Measurements from ENCODE around the gene SLC27A6.

The SLC27A6 gene

GRCh38 chr5:129065721-129066120 lies 100.4 kb downstream of the SLC27A6 start:
- DNase-seq: no peak

DNA sequence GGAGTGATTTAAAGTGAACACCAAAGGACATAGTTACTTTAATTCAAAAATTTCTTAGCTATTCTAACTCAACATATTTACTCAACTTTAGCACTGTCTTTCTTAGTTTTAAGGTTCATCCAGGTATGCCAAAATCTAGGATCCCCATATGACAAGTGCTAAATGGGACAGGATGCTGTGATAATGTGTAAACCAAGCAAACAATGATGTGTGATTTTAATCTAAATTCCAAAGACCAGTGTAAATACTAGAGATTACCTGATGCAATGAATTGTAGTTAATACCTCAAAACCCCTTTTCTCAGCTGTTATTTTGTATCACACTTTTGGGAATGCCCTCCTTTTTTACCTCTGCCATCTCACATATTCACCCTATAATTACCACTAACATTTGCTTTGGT lies 102.5 kb downstream of the SLC27A6 start:
- no peak for DNase-seq

DNA sequence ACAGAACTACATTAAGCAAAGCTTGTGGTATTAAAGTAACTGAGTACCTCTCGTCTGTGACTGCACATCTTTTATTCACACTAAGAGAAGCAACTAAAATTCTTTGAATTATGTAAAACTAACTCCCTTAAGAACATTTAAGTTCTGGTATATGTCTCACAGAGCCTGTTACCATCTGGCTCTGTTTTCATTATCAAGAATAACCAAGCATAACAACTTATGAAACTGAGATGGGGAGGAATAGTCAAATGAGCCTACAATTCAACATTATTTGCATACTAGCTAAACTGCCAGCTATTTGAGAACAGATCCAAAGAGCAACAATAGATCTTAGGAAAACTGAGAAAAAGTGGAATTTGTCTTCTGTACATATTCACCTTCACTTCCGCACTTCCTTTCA lies 104.0 kb downstream of the SLC27A6 start:
- no peak for DNase-seq

GRCh38 chr5:129073111-129073510 lies 107.8 kb downstream of the SLC27A6 start:
- no peak for DNase-seq

DNA sequence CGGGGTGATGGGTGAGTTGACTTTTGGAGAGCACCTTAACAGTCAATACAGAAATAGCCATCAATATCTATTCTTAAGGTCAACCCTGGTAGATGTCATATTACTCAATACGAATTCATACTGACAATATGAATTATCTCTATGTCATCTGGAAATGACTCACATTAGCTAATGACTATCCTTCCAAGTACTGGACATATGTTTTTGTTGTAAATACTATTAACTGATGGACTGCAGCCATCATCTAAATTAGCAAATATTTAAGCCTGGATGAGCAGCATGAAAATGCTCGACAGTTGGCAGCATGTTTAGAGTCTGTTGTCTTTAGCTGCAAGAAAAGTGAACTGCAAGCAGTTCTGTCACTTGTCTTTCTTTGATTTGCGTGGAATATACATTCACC lies 109.6 kb downstream of the SLC27A6 start:
- no peak for DNase-seq

DNA sequence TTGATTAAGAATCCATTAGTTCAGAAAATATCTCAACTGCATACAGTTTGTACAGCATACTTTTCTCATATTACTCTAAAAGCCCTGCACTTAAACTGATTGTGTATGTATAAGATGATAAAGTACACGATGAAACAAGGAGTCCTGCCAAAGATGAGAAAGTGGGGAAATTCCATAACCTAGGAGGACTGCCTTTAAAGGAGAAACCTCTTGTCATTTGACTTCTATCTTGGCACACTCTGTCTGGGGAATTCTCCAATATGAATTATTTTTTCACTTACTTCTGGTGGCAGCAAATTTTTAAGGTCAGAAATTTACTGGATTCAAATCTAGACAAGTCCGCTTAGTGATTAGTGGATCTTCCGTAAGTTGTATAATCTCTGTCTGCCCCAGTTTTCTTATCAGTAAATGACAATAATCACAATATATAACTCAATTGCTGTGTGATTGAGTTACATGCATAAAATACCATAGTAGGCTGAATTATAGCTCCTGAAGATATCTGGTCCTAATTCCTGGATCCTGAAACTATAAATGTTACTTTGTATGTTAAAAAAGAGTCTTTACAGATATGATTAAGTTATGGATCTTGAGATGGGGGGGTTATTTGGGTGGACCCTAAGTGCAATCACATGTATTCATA lies 112.3 kb downstream of the SLC27A6 start:
- no peak for DNase-seq

- no peak for DNase-seq
These were observed 113.0 kb downstream of the SLC27A6 start for GRCh38 chr5:129078247-129078646.

DNA sequence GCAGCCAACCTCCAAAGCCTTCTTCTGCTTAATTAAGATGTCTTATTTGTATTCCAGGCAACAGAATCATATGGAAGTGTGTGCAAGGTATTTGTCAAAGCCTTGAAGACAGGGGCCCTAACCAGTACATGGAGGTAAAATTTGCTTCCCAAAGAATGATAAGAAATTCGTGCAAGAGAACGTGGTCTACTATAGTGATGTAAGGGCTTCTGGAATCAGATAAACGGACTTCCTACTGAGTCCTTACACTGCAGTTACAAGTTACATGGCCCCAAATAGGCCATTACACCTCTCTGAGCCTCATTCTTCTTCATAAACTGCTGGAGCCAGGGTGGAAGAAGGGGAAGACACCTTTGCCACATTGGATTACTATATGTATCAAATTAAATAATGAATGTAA lies 113.4 kb downstream of the SLC27A6 start:
- no peak for DNase-seq

- DNase-seq: no peak
These were observed 114.2 kb downstream of the SLC27A6 start for GRCh38 chr5:129079496-129079895.

DNA sequence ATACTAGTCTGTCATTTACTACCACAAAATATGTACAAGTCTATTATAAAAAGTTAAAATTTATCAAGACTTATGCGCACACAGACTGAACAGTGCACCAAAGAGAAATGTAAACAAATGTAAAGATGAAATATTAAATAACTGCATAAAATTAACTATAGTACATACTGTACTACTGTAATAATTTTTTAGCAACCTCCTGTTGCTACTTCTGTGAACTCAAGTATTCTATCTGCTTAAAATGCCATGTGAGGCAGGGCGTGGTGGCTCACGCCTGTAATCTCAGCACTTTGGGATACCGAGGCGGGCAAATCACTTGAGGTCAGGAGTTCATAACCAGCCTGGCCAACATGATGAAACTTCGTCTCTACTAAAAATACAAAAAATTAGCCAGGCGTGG lies 115.5 kb downstream of the SLC27A6 start:
- no peak for DNase-seq

- no peak for DNase-seq
These were observed 117.2 kb downstream of the SLC27A6 start for GRCh38 chr5:129082225-129083136.

All from NCI-H1105 treated with DMSO at 0.1 percent for 48 hours (cell line).